Astrocyte (in vitro differentiated cells and primary cell): ENCODE results near the gene LDAF1. TPM values are rescaled to one million over a fixed set of nuclear protein-coding genes. Genes with fewer than 3 reads are reported as not detected.

Experiments
- DNase-seq: peaks from one replicate; pipeline ENCODE4 v3.0.0-alpha.2; 2010; ENCODE audit warnings: low read depth
- FAIRE-seq: peaks from 2 replicates; lab custom pipeline; 2011; peaks lifted over from hg19 to GRCh38; lab: Jason Lieb, UNC
- H2AFZ ChIP-seq: 2 replicates; pipeline ENCODE4 v1.6.0; 2012; ENCODE audit warnings: low read depth, low read length, inconsistent platforms
- H3K27ac ChIP-seq: 2 replicates; pipeline ENCODE4 v1.5.1; 2011; ENCODE audit warnings: low read depth, low read length, inconsistent platforms
- H3K27me3 ChIP-seq: 2 replicates; pipeline ENCODE4 v1.6.0; 2011; ENCODE audit warnings: low read length, inconsistent platforms; ENCODE audit not compliant: insufficient read depth
- H3K36me3 ChIP-seq: 2 replicates; pipeline ENCODE4 v1.5.1; 2011; ENCODE audit warnings: low read length, inconsistent platforms; ENCODE audit not compliant: insufficient read depth
- H3K4me1 ChIP-seq: 2 replicates; pipeline ENCODE4 v1.5.1; 2011; ENCODE audit warnings: low read length, inconsistent platforms; ENCODE audit not compliant: insufficient read depth
- H3K4me2 ChIP-seq: 2 replicates; pipeline ENCODE4 v1.6.0; 2012; ENCODE audit warnings: low read length, inconsistent platforms
- H3K4me3 ChIP-seq: 2 replicates; pipeline ENCODE4 v1.5.1; 2011; ENCODE audit warnings: low read depth, mild to moderate bottlenecking, low read length, inconsistent platforms; ENCODE audit not compliant: insufficient read depth
- H3K79me2 ChIP-seq: 2 replicates; pipeline ENCODE4 v1.6.0; 2012; ENCODE audit warnings: mild to moderate bottlenecking, low read length, inconsistent platforms; ENCODE audit not compliant: insufficient read depth
- H3K9ac ChIP-seq: 2 replicates; pipeline ENCODE4 v1.6.0; 2012; ENCODE audit warnings: mild to moderate bottlenecking, low read length, inconsistent platforms
- H3K9me3 ChIP-seq: 2 replicates; pipeline ENCODE4 v1.5.1; 2012; ENCODE audit warnings: low read depth, mild to moderate bottlenecking, low read length, inconsistent platforms; ENCODE audit not compliant: insufficient read depth
- H4K20me1 ChIP-seq: 2 replicates; pipeline ENCODE4 v1.6.0; 2012; ENCODE audit warnings: low read length, inconsistent platforms; ENCODE audit not compliant: insufficient read depth
- H3K27ac Mint-ChIP-seq: one replicate; pipeline ENCODE4 v1.8.0; 2021; ENCODE audit warnings: mild to moderate bottlenecking, mixed read lengths; ENCODE audit not compliant: unreplicated experiment
- H3K27me3 Mint-ChIP-seq: one replicate; pipeline ENCODE4 v1.8.0; 2021; ENCODE audit warnings: low read depth, mixed read lengths; ENCODE audit not compliant: unreplicated experiment
- H3K36me3 Mint-ChIP-seq: one replicate; pipeline ENCODE4 v1.8.0; 2021; ENCODE audit warnings: low read depth, mixed read lengths; ENCODE audit not compliant: unreplicated experiment
- H3K4me1 Mint-ChIP-seq: one replicate; pipeline ENCODE4 v1.8.0; 2021; ENCODE audit warnings: low read depth, mixed read lengths; ENCODE audit not compliant: unreplicated experiment
- H3K4me3 Mint-ChIP-seq: one replicate; pipeline ENCODE4 v1.8.0; 2021; ENCODE audit warnings: mild to moderate bottlenecking, moderate library complexity, mixed read lengths; ENCODE audit not compliant: unreplicated experiment
- H3K9me3 Mint-ChIP-seq: one replicate; pipeline ENCODE4 v1.8.0; 2021; ENCODE audit warnings: mild to moderate bottlenecking, mixed read lengths; ENCODE audit not compliant: unreplicated experiment
- CTCF ChIP-seq: IDR thresholded peaks from 2 replicates; pipeline ENCODE4 v1.5.1; 2011; ENCODE audit warnings: low read depth, mild to moderate bottlenecking, inconsistent platforms, low read length, moderate library complexity; ENCODE audit not compliant: insufficient read depth
- EZH2 ChIP-seq: IDR thresholded peaks from 2 replicates; pipeline ENCODE4 v1.6.1; 2012; ENCODE audit warnings: mild to moderate bottlenecking, low read length, inconsistent platforms; ENCODE audit not compliant: insufficient read depth
- total RNA-seq: library from RNA; stranded (reverse); gene quantifications from 2 replicates; pipeline ENCODE4 v1.2.1, GENCODE V29; 2021

The LDAF1 gene
- total RNA-seq, 1 donor from 2014 or later, result 38.6 TPM

- Mint-ChIP-seq H3K27ac (no peak within 1 kb of the TSS), H3K27me3 (peaks cover 21% of the 10 kb centered on the region), H3K4me1 (no peaks in the 10 kb centered on the region), H3K36me3 (no peaks in the 10 kb centered on the region), H3K4me3 (no peak within 1 kb of the TSS), H3K9me3 (no peaks in the 10 kb centered on the region)
- H3K27me3 ChIP-seq, result peaks cover 8% of the 10 kb centered on the region
- no peaks in the 10 kb centered on the region for H4K20me1 ChIP-seq
- FAIRE-seq (no peak), DNase-seq (no peak)
- no peak for TF ChIP-seq EZH2
- TF ChIP-seq CTCF, result no peak
- no peaks in the 10 kb centered on the region for H3K36me3 ChIP-seq
- H3K4me3 ChIP-seq, result no peak within 1 kb of the TSS
- no peak within 1 kb of the TSS for H3K27ac ChIP-seq
- H3K9me3 ChIP-seq, result no peaks in the 10 kb centered on the region
- no peak within 1 kb of the TSS for H3K9ac ChIP-seq
- H3K4me1 ChIP-seq, result no peaks in the 10 kb centered on the region
- no peaks in the 10 kb centered on the region for H3K79me2 ChIP-seq
- H3K4me2 ChIP-seq, result no peak within 1 kb of the TSS
- no peak within 1 kb of the TSS for H2AFZ ChIP-seq
These were observed 53.0 kb downstream of the LDAF1 start, which contains the start of gene ZP2 for GRCh38 chr16:21211486-21211885. ZP2 (minus strand) TSS chr16:21211574; CDS start chr16:21211547, 27 bp downstream.

- FAIRE-seq (no peak), DNase-seq (no peak)
- no peak overlapping the region for H3K4me3 Mint-ChIP-seq
- no peaks in the 10 kb centered on the region for H3K36me3 Mint-ChIP-seq
- no peaks in the 10 kb centered on the region for H3K9me3 ChIP-seq
- no peaks in the 10 kb centered on the region for H3K4me1 ChIP-seq
- H3K79me2 ChIP-seq, result no peaks in the 10 kb centered on the region
- no peak overlapping the region for H3K4me2 ChIP-seq
- no peak overlapping the region for H3K27ac Mint-ChIP-seq
- H3K36me3 ChIP-seq, result no peaks in the 10 kb centered on the region
- no peaks in the 10 kb centered on the region for H4K20me1 ChIP-seq
- no peak overlapping the region for H3K4me3 ChIP-seq
- H3K9ac ChIP-seq, result no peak overlapping the region
- peaks cover 17% of the 10 kb centered on the region for H3K27me3 Mint-ChIP-seq
- TF ChIP-seq EZH2, result no peak
- no peak for TF ChIP-seq CTCF
- H2AFZ ChIP-seq, result no peak overlapping the region
- no peaks in the 10 kb centered on the region for H3K4me1 Mint-ChIP-seq
- H3K27me3 ChIP-seq, result peaks cover 7% of the 10 kb centered on the region
- H3K27ac ChIP-seq, result no peak overlapping the region
- no peaks in the 10 kb centered on the region for H3K9me3 Mint-ChIP-seq
These were observed 55.6 kb downstream of the LDAF1 start for GRCh38 chr16:21214086-21214485.

GRCh38 chr16:21217121-21217520 is 58.6 kb downstream of the LDAF1 start:
- Mint-ChIP-seq H3K4me3 (no peak overlapping the region), H3K27ac (no peak overlapping the region), H3K4me1 (no peaks in the 10 kb centered on the region), H3K27me3 (peaks cover 12% of the 10 kb centered on the region), H3K9me3 (no peaks in the 10 kb centered on the region), H3K36me3 (no peaks in the 10 kb centered on the region)
- no peak overlapping the region for H3K4me2 ChIP-seq
- H3K27me3 ChIP-seq, result peaks cover 2% of the 10 kb centered on the region
- H3K79me2 ChIP-seq, result no peaks in the 10 kb centered on the region
- H3K27ac ChIP-seq, result no peak overlapping the region
- DNase-seq, result no peak
- no peak for FAIRE-seq
- no peak overlapping the region for H3K4me3 ChIP-seq
- TF ChIP-seq EZH2 (no peak), CTCF (no peak)
- no peaks in the 10 kb centered on the region for H4K20me1 ChIP-seq
- H3K4me1 ChIP-seq, result no peaks in the 10 kb centered on the region
- no peaks in the 10 kb centered on the region for H3K9me3 ChIP-seq
- H3K36me3 ChIP-seq, result no peaks in the 10 kb centered on the region
- no peak overlapping the region for H3K9ac ChIP-seq
- H2AFZ ChIP-seq, result no peak overlapping the region
